CD4-positive, alpha-beta T cell treated with Interleukin-10 for 1 hour (primary cell): Measurements from ENCODE around the gene TYK2.
"Not testable (repeated sequence)": the region's sequence is repeated elsewhere in the genome, so short reads cannot be mapped to it uniquely, and the experiment has no call there.

Experiments used
- DNase-seq: peaks from one replicate; pipeline ENCODE4 v3.0.0-alpha.2; 2020

The TYK2 gene

DNA sequence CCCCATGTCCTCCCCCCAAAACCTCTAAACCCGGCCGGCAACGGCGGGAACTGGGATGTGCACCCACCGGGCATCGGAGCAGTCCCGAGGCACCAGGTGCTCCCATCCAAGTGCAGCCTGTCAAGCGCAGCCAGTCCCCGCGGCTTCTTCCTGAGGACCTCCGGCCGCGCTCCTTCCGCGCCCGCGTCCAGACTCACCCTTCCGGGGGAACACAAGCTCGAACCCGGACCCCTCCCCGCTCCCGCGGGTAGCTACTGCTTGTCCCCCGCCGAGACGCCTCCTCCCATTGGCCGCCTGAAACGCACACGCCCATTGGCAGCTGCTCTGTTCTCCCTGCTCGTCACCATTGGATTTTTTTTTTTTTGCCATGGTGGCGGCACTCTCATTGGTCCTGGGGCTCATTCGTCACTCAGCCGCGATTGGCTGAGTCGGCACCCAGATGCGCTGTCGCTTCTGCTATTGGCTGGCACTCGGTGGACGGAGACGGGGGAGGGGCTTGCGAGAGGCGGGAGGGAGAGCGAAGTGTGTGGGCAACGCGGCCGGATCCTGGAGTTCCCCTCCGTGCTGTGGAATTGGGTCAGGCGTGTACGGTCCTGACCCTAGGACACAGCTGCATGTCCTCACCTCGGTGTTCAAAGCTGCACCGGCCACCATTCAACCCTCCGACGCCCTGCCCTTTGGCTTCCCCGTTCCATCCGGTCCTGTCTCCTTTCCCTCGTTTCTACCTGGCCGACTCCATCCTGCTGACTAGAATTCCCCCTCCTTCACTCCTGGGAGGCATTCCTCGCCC is at the start of gene TYK2:
Gene TYK2, minus strand, starts transcription at position 260 of the 790 bp plus-strand sequence. CDS start 2,166 bp downstream, outside the sequence.
- DNase-seq, result peak; percentile 98

DNA sequence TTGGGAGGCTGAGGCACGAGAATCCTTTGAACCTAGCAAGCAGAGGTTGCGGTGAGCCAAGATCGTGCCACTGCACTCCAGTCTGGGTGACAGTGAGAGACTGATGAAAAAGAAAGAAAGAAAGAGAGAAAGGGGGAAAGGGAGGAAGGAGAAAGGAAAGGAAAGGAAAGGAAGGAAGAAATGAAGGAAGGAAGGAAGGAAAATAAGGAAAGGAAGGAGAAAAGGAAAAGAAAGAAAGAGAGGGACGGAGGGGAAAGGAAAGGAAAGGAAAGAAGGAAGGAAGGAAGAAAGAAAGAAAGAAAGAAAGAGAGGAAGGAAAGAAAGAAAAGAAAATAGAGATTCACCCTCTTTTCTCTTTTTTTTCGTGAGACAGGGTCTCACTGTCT is 48.6 kb upstream of the TYK2 start:
- no peak for DNase-seq

DNA sequence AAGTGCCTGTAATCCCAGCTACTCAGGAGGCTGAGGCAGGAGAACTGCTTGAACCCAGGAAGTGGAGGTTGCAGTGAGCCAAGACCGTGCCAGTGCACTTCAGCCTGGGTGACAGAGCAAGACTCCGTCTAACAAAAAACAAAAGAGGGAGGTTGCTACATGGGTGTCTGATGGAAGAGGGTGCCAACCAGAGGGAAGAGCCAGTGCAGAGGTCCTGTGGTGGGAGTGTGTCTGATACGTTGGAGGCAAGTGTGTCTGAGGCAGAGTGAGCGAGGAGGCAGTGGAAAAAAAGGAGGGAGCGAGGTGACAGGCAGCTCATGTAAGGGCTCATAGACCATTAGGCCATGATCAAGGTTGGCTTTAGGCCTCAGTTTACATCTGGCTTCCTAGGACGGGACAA is 46.8 kb upstream of the TYK2 start:
- DNase-seq, result no peak

DNA sequence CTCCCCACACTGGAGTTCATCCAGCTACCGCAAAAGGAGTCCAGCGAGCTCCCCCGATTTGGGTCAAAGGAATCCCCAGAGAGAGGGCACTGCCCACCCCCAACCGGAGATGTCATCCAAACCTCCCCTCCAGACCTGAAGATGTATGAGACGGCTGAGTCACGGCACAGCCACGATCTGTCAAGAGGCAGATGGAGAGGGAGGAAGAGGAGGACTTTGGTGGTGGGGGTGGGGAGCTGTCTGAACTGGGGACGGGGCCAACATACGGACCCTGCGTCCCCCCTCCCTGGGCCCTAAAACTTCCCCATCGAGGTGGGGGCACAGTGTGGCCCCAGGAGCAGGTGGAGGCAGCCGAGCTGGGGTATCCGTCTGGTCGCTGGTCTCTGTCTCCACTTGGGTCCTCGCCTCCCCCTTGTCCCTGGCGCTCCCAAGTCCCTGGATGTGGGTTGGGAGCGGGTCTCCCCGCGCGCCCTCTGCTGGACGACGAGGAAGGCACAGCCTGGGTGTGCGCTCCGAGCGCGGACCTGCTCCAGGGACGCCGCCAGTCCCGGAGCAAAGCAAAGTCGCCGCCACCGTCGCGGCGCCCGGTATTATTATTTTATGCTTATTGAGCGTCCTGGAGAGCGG is 43.8 kb upstream of the TYK2 start:
- peak; percentile 73 for DNase-seq

DNA sequence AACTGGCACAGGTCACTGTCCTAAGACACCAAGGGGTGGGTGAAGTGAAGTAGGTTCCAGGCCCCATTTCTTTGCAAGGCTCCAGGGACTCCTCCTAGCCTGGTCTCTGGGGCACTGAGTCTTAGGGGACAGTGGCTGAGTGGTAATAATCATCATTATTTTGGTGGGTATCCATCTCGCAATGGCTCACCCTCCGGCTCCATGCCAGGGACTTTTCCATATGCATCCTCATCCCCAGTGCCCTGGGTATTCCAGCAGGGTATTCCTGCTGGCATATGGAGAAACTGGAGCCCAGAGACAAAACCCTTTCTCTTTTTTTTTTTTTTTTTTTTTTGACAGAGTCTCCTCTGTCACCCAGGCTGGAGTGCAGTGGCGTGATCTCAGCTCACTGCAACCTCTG is 42.5 kb upstream of the TYK2 start:
- DNase-seq, result no peak

DNA sequence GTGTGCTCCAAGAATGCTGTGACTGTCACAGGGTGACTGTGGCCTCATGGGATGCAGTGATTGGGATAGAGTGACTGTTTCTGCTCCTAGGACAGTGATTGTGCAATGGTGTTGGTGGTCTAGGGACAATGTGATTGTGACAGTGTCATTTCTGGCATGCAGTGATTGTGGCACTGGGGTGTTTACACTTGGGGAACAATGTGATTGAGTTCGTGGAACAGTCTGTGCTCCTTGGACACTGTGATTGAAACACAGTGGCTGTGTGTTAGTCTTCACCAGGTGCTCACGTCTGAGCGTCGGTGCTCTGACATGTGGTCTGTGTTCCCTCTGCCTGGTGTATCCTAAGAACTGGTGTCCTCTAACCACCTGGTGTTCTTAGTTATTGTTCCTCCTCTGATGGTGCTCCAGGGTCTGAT is 41.7 kb upstream of the TYK2 start:
- DNase-seq, result no peak

DNA sequence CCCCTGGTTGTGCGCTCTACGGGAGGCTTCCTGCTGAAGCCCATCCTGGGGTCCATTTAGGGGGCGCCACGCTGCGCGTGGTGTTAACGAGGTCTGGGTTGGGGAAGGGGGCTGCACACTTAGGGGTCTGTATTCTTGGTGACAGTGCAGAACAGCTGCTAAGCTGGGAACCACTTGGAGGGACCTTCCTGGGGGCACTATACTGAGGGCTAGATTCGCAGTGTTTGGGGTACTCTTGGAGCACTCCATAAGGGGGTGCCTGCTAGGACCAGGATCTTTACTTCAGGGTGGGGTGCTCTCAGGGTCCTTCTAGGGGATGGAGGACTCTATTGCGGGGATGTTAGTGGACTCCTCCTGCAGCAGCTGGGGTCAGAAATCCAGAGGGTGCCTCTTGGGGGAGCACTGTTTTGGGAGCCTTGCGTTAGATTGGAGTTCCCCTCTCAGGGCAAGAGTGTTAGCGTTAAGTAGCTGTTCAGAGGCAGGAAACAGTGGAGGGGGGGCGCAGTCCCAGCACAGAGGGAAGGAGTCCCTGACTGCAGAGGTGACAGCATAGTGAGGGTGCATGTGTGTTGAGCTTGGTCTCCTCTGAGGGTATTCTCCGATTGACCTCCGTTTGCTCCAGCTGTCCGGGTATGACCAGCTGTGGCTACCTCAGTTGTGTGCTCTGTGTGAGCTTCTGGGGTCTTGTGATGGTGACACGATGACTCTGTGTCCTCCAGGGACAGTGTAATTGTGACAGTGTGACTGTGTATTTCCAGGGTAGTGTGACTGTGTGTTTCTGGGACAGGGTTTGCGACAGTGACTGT is 41.1 kb upstream of the TYK2 start:
- no peak for DNase-seq

DNA sequence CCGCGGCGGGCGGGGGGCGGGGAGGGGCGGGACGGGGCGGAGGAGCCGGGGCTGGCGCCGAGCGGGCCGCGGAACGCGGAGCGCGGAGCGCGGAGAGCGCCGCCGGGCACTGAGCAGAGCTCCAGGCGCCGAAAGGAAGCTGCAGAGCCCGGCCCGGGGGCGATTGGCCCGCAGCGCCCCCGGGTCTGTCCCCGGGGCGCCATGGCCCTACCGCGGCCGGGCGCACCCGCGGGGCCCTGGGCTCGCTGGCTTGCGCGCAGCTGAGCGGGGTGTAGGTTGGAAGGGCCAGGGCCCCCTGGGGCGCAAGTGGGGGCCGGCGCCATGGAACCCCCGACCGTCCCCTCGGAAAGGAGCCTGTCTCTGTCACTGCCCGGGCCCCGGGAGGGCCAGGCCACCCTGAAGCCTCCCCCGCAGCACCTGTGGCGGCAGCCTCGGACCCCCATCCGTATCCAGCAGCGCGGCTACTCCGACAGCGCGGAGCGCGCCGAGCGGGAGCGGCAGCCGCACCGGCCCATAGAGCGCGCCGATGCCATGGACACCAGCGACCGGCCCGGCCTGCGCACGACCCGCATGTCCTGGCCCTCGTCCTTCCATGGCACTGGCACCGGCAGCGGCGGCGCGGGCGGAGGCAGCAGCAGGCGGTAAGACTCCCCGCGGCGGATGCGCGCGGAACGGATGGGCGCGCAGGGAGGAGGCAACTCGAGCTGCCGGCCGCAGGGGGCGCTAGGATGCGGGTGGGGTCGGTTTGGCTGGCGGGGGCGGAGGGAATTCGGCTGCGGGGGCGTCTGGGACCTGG is 40.3 kb upstream of the TYK2 start, which contains the start of gene PDE4A:
Gene PDE4A, plus strand, starts transcription at position 95 of the 796 bp plus-strand sequence. Its CDS starts 227 bp downstream, at position 322.
- peak; percentile 65 for DNase-seq

DNA sequence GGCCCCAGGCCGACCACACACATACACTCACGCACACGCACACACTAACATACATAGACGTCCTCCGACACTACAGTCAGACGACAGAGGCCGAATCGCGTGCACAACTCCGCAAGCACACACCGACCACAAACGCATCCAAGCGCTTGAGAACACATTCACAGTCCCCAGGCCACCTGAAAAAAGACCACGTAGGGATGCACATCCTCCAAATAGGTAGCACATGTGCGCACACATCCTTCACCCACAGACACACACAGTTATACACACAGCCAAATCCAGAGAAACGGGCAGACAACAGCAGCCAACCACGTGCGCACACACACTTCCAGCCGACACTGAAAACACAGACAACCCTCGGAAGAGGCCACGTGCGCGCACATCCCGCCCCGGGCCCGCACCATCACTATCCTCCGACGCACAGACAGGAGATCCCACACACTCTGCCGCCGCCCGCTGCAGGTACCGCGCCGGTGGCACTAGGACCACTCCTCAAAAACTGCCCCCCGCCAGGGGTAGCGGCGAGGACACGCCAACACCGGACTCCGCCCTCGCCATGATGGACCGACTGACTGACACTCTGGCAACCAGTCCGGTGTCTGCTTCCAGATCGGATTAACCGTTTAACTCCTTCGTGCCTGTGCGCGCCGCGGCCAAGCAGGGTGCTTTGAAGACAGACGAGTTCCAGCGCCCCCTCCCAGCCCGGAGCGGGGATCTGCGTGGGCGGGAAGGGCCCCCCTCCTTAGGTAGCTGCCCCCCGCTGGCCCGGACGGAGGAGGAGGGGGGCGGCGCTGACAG is 39.5 kb upstream of the TYK2 start:
- peak; percentile 60 for DNase-seq

DNA sequence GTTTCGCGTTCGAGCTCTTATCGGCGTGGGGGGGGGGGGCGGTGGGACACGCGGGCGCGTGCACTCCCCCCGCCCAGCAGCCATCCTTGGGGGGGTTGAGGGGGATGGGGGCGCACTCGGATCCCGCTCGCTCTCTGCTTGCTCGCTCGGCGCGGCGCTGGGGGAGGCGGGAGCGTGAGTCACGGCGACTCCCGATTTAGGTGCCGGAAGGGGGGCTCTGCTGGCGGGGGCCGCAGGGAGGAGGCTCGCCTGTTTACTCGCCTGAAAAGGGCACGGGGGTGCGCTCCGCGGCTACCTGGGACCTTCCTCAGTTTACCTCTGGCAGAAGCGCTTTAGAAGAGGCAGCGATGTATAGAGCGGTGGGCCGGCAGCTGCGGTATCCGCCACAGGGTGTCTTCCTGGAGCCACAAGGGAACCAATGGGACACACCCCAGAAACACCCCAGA is 38.9 kb upstream of the TYK2 start:
- DNase-seq, result no peak

DNA sequence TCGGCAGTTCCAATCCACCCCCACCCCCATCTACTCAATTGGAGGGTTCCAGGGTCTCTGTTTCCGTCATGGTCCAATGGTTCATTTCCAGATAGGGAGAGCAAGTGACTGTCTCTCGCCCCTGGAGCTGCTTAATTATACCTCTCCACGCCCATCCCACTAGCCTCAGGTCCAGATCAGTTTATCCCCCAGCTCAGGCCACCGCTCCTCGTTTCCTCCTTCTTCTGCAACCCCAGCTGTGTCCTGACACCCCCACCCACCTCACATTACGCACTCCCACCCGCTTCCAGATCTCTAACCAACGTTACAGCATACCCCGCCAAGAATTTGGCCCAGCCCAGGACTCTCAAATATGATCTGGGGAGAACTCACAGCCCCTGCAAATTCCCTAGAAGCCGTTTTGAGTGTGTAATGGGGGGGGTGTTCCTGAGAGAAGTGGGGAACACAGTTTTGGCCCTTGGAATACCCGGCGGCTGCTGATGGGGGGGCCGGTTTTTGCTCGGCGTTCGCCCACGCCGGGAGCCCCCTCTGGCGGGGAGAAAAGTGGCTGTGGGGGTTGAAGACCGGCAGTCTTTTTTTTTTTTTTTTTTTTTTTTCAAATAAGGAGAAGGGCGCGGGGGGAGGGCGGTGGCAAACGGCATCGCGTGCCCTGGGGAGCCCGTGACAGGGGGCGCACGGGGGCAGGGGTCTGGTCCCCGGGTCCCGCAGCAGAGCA is 38.3 kb upstream of the TYK2 start:
- DNase-seq, result no peak

DNA sequence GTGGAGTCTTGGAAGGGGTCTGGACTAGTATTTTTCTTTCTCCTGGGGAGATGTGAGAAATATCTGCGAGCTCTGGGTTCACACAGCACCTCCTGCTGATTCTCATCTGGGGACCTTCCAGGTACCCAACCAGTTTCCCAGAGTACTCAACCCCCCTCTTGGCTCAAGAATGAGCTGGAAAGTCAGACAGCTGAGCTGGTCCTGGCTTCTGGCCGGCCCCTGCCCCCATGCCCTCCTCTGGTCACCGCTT is 37.8 kb upstream of the TYK2 start:
- DNase-seq, result no peak

DNA sequence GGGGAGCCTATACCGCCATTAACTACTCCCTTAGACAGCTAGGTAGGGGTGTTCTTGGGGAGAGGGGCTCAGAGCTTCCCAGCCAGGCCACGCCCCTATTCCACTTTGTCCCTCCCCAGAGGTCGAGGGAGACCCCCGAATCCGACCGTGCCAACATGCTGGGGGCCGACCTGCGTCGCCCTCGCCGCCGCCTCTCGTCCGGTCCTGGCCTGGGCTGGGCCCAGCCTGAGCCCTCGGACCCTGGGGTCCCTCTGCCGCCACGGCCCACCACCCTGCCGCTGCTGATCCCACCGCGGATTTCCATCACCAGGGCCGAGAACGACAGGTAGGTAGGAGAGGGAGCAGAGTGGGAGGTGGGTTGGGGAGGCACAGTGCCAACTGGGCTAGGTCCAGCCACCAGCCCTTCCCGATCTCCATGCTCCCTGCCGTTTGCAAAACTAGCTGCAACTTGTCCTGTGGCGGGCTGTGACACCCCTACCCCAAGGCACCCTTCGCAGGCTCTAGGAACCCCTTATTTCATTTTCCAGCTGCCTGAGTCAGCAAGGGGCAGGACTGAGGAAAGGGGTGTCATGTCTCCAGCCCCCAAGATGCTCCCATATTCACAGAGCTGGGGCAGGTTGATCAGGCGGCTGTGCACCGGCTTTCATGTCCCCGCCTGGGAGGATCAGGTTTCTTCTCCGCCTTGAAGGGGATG is 37.3 kb upstream of the TYK2 start:
- no peak for DNase-seq

DNA sequence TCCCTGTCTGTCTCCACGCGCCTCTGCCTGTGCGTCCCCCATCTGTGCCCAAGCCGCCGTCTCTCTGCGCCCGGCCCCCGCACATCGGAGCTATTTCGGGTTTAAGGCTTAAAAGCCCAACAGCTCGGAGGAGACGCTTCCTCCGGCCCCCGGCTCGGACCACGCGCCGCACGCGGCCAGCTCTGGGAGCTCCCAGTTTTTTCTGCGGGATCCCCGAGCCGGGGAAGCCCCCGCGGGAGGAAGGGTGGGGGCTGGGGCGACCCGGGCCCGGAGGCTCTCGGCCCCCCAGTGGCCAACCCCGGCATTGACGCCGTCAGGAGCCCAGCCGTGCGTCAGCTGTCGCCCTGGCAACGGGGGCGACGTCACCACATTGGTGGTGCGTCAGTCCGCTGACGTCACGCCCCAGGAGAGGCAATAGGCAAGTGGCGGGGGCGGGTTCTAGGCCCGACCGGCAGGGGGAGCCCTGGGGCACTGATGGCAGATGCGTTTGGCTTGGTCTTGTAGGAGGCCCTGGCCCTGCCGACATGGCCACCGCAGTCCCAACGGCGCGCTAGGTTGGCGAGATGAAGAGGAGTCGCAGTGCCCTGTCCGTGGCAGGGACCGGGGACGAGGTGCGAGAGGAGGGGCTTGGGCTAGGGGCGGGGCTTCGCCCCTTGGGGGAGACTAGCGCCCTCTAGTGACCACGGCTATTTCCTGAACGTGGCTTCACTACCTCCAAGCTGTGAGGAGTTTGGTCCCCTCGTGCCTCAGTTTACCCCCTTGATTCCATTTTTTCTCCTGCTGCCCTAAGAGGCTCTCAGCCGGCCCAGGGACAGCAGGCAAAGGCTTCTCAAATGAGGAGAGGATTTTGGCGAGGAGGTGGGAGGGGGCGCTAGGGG is 36.2 kb upstream of the TYK2 start:
- peak; percentile 96 for DNase-seq

DNA sequence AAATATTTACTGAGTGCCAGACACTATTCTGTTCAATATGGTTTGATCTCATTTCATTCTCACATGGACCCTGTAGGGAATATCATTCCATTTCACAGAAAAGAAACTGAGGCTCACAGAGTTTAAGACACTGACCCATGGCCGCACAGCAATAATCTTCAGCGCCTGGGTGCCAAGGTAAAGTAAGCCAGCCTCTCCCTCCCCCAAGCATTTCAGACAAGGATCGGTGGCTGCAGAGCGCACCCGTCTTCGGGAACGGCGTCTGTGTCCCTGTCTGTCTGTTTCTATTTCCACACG is 35.7 kb upstream of the TYK2 start:
- DNase-seq, result no peak

DNA sequence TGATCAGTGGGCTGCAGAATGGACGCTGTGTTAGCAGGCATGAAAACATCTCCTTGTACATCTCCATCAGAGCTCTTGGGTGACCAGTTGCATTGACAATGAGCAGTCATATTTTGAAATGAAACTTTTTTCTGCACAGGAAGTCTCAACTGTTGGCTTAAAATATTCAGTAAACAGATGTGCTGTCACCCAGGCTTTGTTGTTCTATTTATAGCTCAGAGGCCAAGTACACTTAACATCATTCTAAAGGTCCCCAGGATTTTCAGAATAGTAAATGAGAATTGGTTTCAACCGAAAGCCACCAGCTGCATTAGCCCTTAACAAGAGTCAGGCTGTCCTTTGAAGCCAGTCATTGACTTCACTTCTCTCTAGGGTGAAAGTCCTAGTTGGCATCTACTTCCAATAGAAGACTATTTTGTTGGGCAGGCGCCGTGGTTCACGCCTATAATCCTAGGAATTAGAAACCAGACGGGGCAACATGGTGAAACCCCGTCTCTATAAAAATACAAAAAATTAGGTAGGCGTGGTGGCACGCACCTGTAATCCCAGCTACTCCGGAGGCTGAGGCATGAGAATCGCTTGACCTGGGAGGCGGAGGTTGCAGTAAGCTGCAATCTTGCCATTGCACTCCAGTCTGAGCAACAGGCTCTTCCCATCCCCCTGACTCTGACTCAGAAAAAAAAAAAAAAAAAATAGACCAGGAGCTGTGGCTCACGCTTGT is 32.0 kb upstream of the TYK2 start:
- DNase-seq, result peak; percentile 68

DNA sequence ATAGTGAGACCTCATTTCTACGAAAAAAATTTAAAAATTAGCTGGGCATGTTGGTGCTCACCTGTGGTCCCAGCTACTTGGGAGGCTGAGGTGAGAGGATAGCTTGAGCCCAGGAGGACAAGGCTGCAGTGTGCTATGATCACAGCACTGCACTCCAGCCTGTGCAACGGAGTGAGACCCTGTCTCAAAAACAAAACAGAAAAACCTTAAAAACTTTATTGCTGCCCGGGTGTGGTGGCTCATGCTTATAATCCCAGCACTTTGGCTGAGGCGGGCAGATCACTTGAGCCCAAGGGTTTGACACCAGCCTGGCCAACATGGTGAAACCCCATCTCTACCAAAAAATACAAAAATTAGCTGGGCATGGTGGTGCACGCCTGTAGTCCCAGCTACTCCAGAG is 30.9 kb upstream of the TYK2 start:
- DNase-seq, result not testable (repeated sequence)

DNA sequence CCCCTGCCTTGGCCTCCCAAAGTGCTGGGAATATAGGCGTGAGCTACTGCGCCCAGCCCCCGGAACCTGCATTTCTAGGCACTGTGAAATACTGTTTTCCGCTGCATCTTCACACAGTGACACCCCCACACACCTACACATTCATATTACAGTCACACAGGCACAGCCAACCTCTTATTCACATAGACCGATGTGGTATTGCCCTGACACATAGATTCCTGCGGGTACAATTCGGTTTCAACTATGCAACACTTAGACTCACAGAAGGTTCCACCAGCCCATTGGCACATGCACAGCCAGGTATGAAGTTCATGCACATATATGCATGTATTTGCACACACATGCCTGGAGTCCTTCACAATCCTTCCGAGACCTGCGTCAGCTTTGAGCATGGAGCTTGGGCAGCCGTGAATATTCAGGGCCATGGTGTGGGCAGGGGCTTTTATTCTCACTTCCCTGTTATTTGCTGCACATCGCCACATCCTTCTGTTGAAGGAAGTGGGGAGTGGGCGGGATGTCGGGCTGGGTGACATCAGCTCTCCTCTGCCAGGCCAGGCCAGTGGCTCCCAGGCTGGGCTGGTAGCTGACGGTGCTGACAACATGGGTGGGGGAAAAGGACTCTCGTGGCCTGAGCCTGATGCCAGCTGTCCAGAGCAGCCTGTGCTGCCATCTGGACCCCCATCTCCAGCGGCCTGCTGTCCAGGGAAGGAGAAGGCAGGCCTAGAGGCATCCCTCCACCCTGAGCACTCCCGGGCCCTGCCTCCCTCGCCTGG is 28.3 kb upstream of the TYK2 start:
- DNase-seq, result peak; percentile 66

DNA sequence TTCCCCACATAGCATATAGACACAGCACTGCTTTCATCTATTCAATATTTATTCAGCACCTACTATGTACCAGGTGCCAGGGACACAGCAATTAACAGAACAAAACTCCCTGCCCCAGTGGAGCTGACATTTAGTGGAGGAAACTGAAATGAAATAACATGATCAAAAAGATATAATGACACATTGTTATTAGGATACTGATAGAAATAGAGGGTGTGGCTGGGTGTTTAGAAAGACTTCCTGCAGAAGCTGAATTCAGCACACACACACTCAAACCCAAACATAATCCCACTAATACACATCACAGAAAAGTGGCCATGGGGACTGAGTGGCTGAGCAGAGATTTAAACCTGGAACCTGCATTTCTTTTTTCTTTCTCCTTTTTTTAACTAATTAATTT is 26.7 kb upstream of the TYK2 start:
- no peak for DNase-seq
